IPS-18c (cell line): ENCODE data around the gene MUC5AC.

Experiments used
- H3K4me3 ChIP-seq: 2 replicates; pipeline ENCODE4 v1.7.0; 2013; ENCODE audit warnings: low read depth, mild to moderate bottlenecking, low read length, moderate library complexity; ENCODE audit not compliant: insufficient read depth
- H3K9me3 ChIP-seq: one replicate; pipeline ENCODE4 v1.6.1; 2013; ENCODE audit warnings: mild to moderate bottlenecking, low read length, moderate library complexity; ENCODE audit not compliant: control insufficient read depth, insufficient read depth

Gene MUC5AC

GRCh38 chr11:1195682-1196515, 38.1 kb downstream of the MUC5AC start:
- Histone ChIP-seq H3K9me3 (no peaks in the 10 kb centered on the region), H3K4me3 (no peak overlapping the region)

- H3K4me3 ChIP-seq = no peak overlapping the region
- H3K9me3 ChIP-seq = no peaks in the 10 kb centered on the region
Measured at GRCh38 chr11:1196516-1197391, 39.0 kb downstream of the MUC5AC start.

GRCh38 chr11:1197431-1197885, 39.7 kb downstream of the MUC5AC start:
- Histone ChIP-seq H3K9me3 (no peaks in the 10 kb centered on the region), H3K4me3 (no peak overlapping the region)

DNA sequence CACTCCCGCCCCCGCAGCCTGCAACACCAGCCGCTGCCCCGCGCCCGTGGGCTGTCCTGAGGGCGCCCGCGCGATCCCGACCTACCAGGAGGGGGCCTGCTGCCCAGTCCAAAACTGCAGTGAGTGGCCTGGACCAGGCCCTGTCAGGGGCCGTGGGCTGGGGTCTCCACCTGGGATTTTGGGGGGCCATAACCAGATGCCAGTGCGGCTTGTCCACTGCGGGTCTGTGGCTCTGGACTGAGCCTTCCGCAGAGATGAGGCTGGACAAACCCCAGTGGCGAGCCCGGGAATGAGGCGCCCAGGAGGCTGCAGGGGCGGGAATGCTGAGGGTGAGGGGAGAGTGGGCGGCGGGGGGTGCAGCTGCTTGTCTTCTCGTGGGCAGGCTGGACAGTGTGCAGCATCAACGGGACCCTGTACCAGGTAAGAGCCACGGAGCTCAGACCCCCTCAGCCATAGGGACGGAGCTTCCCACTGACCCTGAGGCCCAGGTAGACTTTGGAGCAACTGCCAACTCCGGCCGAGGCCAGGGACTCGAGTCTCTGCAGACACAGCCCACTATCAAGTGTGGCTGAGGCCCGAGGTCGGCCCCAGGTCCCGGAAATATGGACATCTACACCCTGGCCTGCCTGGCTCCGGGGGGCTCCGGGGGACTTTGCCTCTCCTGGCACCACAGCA, 40.3 kb downstream of the MUC5AC start:
- Histone ChIP-seq H3K9me3 (no peaks in the 10 kb centered on the region), H3K4me3 (no peak overlapping the region)

DNA sequence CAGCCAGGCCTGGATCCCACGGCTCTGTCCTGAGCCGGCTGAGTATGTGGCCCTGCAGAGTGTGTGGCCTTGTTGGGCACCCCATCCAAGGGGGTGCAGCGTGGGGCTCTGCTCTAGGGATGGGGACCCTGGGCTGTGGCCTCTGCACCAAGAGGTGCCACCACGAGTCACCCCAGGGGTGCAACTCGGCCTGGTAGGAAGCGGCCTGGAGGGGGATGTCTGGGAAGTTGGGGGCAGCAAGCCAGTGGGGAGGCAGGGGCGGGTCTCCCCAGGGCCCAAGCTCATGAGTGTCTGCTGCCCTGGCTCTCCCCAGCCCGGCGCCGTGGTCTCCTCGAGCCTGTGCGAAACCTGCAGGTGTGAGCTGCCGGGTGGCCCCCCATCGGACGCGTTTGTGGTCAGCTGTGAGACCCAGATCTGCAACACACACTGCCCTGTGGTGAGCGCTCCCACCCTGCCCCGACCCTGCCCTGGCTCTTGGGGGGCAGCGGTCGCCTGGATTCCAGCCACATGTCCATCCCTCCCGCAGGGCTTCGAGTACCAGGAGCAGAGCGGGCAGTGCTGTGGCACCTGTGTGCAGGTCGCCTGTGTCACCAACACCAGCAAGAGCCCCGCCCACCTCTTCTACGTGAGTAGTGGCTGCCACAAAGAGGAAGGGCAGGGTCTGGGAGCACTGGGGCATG, 40.9 kb downstream of the MUC5AC start:
- no peaks in the 10 kb centered on the region for H3K9me3 ChIP-seq

GRCh38 chr11:1199241-1199750, 41.5 kb downstream of the MUC5AC start:
- Histone ChIP-seq H3K4me3 (no peak overlapping the region), H3K9me3 (no peaks in the 10 kb centered on the region)

More for the DNA sequence above, 40.9 kb downstream of the MUC5AC start:
- no peak overlapping the region for H3K4me3 ChIP-seq

DNA sequence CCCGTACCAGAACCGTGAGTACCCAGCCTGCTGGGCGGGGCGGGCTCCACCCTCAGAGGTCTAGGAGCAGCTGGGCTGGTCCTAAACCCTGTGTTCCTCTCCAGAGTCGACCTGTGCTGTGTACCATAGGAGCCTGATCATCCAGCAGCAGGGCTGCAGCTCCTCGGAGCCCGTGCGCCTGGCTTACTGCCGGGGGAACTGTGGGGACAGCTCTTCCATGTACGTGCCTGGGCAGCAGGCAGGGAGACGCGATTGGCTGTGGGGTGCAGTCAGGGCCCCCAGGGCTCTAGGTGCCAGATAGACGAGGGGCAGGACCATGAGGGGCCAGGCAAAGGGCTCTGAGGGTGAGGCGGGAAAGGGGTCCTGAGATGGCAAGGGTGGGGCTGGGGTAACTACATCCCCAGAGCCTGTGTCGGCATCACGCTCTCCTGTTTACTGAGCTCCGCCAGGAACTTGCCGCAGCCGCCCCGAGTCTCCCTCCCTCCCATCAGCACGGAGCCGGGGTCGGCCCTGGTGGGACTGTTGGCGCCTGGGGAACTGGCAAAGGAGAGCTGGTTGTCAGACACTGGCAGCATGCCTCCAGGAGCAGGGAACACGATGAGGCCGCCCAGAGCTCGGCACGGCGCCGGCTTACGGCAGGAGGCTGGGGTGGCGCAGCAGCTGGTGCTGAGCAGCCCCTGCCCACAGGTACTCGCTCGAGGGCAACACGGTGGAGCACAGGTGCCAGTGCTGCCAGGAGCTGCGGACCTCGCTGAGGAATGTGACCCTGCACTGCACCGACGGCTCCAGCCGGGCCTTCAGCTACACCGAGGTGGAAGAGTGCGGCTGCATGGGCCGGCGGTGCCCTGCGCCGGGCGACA, 42.2 kb downstream of the MUC5AC start:
- H3K4me3 ChIP-seq = no peak overlapping the region

GRCh38 chr11:1200611-1201191, 42.9 kb downstream of the MUC5AC start:
- no peak overlapping the region for H3K4me3 ChIP-seq

More for the DNA sequence above, 42.2 kb downstream of the MUC5AC start:
- H3K9me3 ChIP-seq = no peaks in the 10 kb centered on the region

GRCh38 chr11:1201395-1202153, 43.8 kb downstream of the MUC5AC start:
- H3K9me3 ChIP-seq = no peaks in the 10 kb centered on the region
- H3K4me3 ChIP-seq = no peak overlapping the region

More at GRCh38 chr11:1200611-1201191, 42.9 kb downstream of the MUC5AC start:
- H3K9me3 ChIP-seq = no peaks in the 10 kb centered on the region

DNA sequence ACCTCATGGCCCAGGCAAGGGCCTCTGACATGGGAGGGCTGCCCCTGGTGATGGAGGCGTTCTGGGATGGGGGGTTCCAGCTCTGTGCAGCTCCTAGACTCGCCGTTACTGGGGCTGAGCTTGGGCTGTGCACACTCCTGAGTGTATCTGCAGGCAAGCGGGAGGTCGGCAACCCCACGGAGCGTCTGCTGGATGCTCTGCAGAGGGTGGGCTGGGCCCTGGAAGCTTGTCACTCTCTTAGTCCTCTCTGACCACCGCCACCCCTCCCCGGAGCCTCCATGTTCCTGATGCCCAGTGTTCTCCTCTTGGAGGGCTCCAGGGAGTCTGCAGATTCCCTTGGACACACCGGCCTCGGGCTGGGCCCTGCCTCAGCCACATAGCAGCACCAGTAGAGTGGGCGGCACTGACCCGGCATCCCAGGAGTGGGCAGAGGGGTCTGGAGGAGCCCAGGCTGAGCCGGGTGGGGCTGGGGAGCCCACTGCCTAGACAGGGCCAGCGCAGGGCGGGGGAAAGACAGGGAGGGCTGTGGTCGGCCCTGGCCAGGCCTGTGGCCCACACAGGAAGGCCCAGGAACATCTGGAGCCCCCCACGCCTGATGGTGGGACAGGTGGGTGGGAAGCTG, 44.5 kb downstream of the MUC5AC start:
- no peaks in the 10 kb centered on the region for H3K9me3 ChIP-seq
- no peak overlapping the region for H3K4me3 ChIP-seq

DNA sequence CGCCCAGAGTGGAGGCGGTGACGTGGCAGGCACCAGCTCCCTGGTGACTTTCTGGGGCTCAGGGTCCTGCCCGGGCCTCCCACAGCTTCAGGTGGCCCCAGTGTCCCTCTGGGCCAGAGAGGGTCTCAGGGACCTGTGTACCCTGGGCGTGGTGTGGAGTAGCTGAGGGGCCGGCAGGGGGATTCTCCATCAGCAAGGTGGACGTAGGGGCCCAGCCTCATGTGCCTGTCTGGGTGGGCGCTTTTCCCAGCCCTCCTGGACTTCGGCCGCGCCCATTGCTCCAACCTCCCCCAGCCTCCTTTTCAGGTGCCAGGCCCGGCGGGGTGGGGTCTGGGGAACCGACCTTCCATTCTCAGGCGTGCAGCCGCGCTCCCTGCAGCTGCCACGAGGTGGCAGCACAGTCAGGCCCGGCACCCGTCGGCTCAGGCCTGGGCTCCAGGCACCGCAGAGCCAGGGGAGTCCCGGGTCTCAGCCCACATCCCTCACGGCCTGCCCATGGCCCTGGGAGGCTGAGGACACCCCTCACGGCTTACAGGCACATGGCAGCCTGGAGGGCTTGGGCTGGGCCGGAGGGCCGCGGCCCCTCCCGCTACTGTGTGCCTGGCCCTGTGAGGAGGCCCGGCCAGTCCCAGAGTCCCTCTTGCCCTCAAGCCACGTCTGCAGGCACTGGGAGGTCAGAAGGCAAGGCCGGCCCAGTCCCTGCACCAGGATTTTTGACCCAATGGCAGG, 45.2 kb downstream of the MUC5AC start:
- no peak overlapping the region for H3K4me3 ChIP-seq
- H3K9me3 ChIP-seq = no peaks in the 10 kb centered on the region

DNA sequence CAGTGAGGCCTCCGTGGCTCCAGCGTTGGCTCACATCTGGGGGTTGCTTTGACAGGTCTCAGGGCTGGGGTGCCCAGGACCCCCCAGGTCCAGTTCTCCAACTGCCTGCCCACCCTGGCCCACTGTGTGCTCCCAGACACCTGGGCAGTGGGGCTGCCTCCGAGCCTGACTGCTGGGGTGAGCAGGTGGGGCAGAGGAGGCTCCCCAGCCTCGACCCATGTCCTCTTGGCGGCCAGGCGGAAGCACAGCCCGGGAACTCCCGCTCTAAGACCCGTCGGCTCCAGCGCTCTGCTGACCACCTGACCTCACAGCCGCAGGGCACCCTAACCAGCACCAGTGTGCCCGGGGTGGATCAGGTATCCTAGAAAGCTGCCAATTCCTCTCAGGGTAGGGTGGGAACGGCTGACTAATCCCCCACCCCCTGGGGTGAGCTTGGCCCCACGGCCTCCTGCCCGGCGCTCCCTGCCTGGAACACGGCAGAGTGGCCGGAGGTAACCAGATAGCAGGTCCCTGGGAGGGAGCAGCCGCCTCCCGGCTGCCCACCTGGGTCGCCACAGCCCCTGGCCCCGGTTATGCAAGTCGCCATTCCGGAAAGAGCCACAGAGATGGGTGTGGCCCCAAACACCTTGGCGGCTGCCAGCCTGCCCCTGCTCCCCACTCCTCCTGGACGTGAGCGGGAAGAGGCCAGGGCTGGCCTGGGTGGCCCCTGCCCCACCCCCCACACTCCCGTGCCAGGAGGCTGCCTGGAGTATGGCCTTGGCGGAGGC, 45.9 kb downstream of the MUC5AC start:
- Histone ChIP-seq H3K4me3 (no peak overlapping the region), H3K9me3 (no peaks in the 10 kb centered on the region)

DNA sequence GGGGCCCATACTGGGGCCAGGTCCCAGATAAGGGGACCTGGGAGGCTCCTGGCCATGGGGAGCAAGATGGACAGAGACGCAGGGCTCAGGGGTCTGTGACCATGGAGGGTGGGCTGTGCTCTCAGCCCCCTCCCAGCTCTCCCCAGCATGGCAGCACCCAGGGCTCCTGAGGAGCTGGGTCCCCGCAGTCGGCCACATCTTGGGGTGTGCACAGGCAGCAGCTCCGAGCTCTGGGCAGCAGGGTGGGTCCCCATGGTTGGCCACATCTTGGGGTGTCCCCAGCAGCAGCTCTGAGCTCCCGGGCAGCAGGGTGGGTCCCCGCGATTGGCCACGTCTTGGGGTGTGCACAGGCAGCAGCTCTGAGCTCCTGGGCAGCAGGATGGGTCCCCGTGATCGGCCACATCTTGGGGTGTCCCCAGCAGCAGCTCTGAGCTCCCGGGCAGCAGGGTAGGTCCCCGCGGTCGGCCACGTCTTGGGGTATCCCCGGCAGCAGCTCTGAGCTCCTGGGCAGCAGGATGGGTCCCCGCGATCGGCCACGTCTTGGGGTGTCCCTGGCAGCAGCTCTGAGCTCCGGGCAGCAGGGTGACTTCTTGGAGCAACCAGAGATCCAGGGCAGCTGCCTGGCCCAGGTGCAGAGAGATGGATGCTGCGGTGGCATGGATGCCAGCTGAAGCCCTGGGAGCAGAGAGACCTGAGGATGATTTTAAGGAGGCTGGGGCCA, 46.8 kb downstream of the MUC5AC start:
- Histone ChIP-seq H3K9me3 (no peaks in the 10 kb centered on the region), H3K4me3 (no peak overlapping the region)
